Ovary (tissue), 9 donors: Measurements from ENCODE around the gene F12. TPM values are rescaled to one million over a fixed set of nuclear protein-coding genes. Genes with fewer than 3 reads are reported as not detected.
"Not testable (repeated sequence)": the region's sequence is repeated elsewhere in the genome, so short reads cannot be mapped to it uniquely, and the experiment has no call there.

ENCODE experiments used
- DNase-seq, 5 donors: peaks; one replicate each; pipeline ENCODE4 v3.0.0-alpha.2; 2019 to 2020
- H3K27ac ChIP-seq, 2 donors: fragments of 200-600 bp; one replicate each; pipeline versions ENCODE4 v1.5.1 to v1.8.0; 2019 to 2022
- H3K27me3 ChIP-seq: fragments of 200-600 bp; one replicate; pipeline ENCODE4 v1.8.0; 2022
- H3K36me3 ChIP-seq: fragments of 200-600 bp; sonication (generic); one replicate; pipeline ENCODE4 v1.5.1; 2019
- H3K4me1 ChIP-seq: one replicate; pipeline ENCODE4 v1.8.1; 2013; ENCODE audit warnings: mild to moderate bottlenecking, moderate library complexity; ENCODE audit not compliant: insufficient read depth
- H3K4me3 ChIP-seq: fragments of 200-600 bp; sonication (generic); one replicate; pipeline ENCODE4 v1.5.1; 2017
- H3K9me3 ChIP-seq, 2 donors: fragments of 200-600 bp in 1 of 2; sonication (generic) in 1 of 2; one replicate each; pipeline versions ENCODE4 v1.5.1 to v1.8.1; 2013 to 2019; ENCODE audit warnings: mild to moderate bottlenecking in 1 of 2, moderate library complexity in 1 of 2
- CTCF ChIP-seq, 3 donors: fragments of 450-650 bp in 2 of 3; fragments of 200-600 bp in 1 of 3; IDR thresholded peaks; one replicate each; pipeline versions ENCODE4 v1.5.1 to v1.8.0; 2016 to 2022; ENCODE audit warnings: antibody characterized with exemption in 3 of 3, mild to moderate bottlenecking in 1 of 3
- EP300 ChIP-seq: sonication (generic); formaldehyde crosslinking; IDR thresholded peaks from one replicate; pipeline ENCODE4 v1.6.1; 2017; ENCODE audit warnings: antibody characterized with exemption
- POLR2A ChIP-seq: fragments of 450-650 bp; IDR thresholded peaks from one replicate; pipeline ENCODE4 v1.6.1; 2017; ENCODE audit warnings: antibody characterized with exemption, mild to moderate bottlenecking, moderate library complexity
- WGBS, 3 donors: extraction: QIAGEN DNeasy Blood & Tissue Kit in 1 of 3; methylation state at CpG; one replicate each; pipeline versions ENCODE4 v1.1.5 to v1.1.7; 2013 to 2017; 5-methylcytosine and 5-hydroxymethylcytosine counted together
- intact Hi-C, 4 donors: fragments of 100-400 bp; cut with DNase I; formaldehyde crosslinking; loops; one replicate each; pipeline versions ENCODE4 v1.11.0 to v1.15.1; 2022 to 2023
- polyA plus RNA-seq, 2 donors: library from polyadenylated mRNA; stranded (reverse); fragments of 200-250 nt in 1 of 2; fragments of 350-450 nt in 1 of 2; fragmentation: Illumina TruSeq in 1 of 2; extraction: RNeasy Lipid Tissue Mini Kit (QIAGEN cat#74804) in 1 of 2; gene quantifications; one replicate each; pipeline ENCODE4 v1.2.3, GENCODE V29; 2013 to 2014
- total RNA-seq, 7 donors: library from RNA; depleted of rRNA in 2 of 7; stranded (reverse); fragments of >200 nt in 2 of 7; fragmentation: NEBNext Ultra II Directional in 3 of 7; extraction: Animal tissue kit (Norgen Biotek cat#: 25700) in 3 of 7; gene quantifications; one replicate each; pipeline versions ENCODE4 v1.1.0 to v1.2.4, GENCODE V29; 2016 to 2023
- donor health status: DM: no; HTN: no; CAD: no; lungs with moderate emphysema.
- donor health status: DM: no; HTN: no; CAD: no.
- donor health status: Bipolar disorder and iron deficiency.
- donor health status: DM: yes; HTN: yes; CAD: no.
- donor health status: DM: no; HTN: no; CAD: no.
- donor health status: DM: yes; HTN: yes; CAD: no.

F12 gene
- total and polyA plus RNA-seq, 9 donors, result 0.28 to 1.7 TPM; not detected in 7

- intact Hi-C loops, result loop anchor here in 1 of 4 donors (10.0 kb wide), 1 partner anchor 247 kb away; no protein-coding TSS in a partner anchor
Observed at GRCh38 chr5:177361418-177362291, 47.7 kb downstream of the F12 start.

GRCh38 chr5:177360740-177361139, 48.6 kb downstream of the F12 start:
- H3K27ac ChIP-seq, H3K27me3 ChIP-seq, DNase-seq, H3K4me3 ChIP-seq, H3K9me3 ChIP-seq, H3K4me1 ChIP-seq, H3K36me3 ChIP-seq: not testable (repeated sequence)
- 75 to 82% (median 81%) methylated on average over 7 of the region's 7 CpGs for WGBS, 3 donors
- intact Hi-C loops, result loop anchor here in 1 of 4 donors (10.0 kb wide), 1 partner anchor 246 kb away; no protein-coding TSS in a partner anchor

More at GRCh38 chr5:177361418-177362291, 47.7 kb downstream of the F12 start:
- TF ChIP-seq POLR2A (no peak), CTCF (IDR thresholded peaks at IDR 0.05) (no peak), EP300 (no peak)
- H3K27ac ChIP-seq, result no peak overlapping the region
- H3K36me3 ChIP-seq, result no peaks in the 10 kb centered on the region
- DNase-seq, result no peak
- H3K4me1 ChIP-seq, result peaks cover 7% of the 10 kb centered on the region
- no peak overlapping the region for H3K4me3 ChIP-seq
- H3K27me3 ChIP-seq, result no peaks in the 10 kb centered on the region
- no peaks in the 10 kb centered on the region for H3K9me3 ChIP-seq
- WGBS, 3 donors, result 63 to 77% (median 69%) methylated on average over 6 of the region's 6 CpGs

- Histone ChIP-seq H3K9me3 (no peaks in the 10 kb centered on the region), H3K4me1 (peaks cover 2% of the 10 kb centered on the region), H3K27ac (no peak overlapping the region), H3K27me3 (no peaks in the 10 kb centered on the region), H3K36me3 (no peaks in the 10 kb centered on the region), H3K4me3 (no peak overlapping the region)
- no peak for DNase-seq
- TF ChIP-seq CTCF (IDR thresholded peaks at IDR 0.05) (no peak), POLR2A (no peak)
- WGBS, 3 donors, result 70 to 73% (median 70%) methylated on average over 3 of the region's 3 CpGs
- intact Hi-C loops, result loop anchor here in 1 of 4 donors (10.0 kb wide), 1 partner anchor 245 kb away; no protein-coding TSS in a partner anchor
Observed at GRCh38 chr5:177359860-177360259, 49.5 kb downstream of the F12 start.

GRCh38 chr5:177359451-177359851, 49.9 kb downstream of the F12 start:
- TF ChIP-seq CTCF (IDR thresholded peaks at IDR 0.05) (no peak), POLR2A (no peak)
- 63 to 91% (median 67%) methylated on average over 6 of the region's 6 CpGs for WGBS, 3 donors
- intact Hi-C loops, result no loop called here

GRCh38 chr5:177358370-177358819, 51.0 kb downstream of the F12 start:
- 32 to 39% (median 36%) methylated on average over 4 to 5 of the region's 5 CpGs for WGBS, 3 donors
- no peaks in the 10 kb centered on the region for H3K27me3 ChIP-seq
- DNase-seq, result no peak
- TF ChIP-seq EP300 (no peak), CTCF (IDR thresholded peaks at IDR 0.05) (no peak), POLR2A (no peak)
- H3K4me3 ChIP-seq, result peak overlapping the region; percentile 18
- H3K36me3 ChIP-seq, result no peaks in the 10 kb centered on the region
- peaks cover 2% of the 10 kb centered on the region for H3K4me1 ChIP-seq
- no peaks in the 10 kb centered on the region for H3K9me3 ChIP-seq
- intact Hi-C loops, result no loop called here
- no peak overlapping the region for H3K27ac ChIP-seq

More at GRCh38 chr5:177359451-177359851, 49.9 kb downstream of the F12 start:
- DNase-seq, result no peak
- Histone ChIP-seq H3K4me1 (peaks cover 2% of the 10 kb centered on the region), H3K36me3 (no peaks in the 10 kb centered on the region), H3K27me3 (no peaks in the 10 kb centered on the region), H3K9me3 (no peaks in the 10 kb centered on the region), H3K4me3 (no peak overlapping the region), H3K27ac (no peak overlapping the region)
